HepG2 (cell line): ENCODE measurements around the gene RNF213. TPM values are rescaled to one million over a fixed set of nuclear protein-coding genes. Genes with fewer than 3 reads are reported as not detected.

Experiments used
- GTF3A ChIP-seq: sonication (generic); formaldehyde crosslinking; conservative IDR thresholded peaks from 2 replicates; pipeline ENCODE4 v1.4.0; 2020; ENCODE audit warnings: mild to moderate bottlenecking, missing genetic modification reagents
- MXD3 ChIP-seq: IDR thresholded peaks from 2 replicates; pipeline ENCODE4 v1.6.1; 2016; ENCODE audit warnings: mild to moderate bottlenecking, missing biosample characterization, missing genetic modification reagents
- MYPOP ChIP-seq: sonication (generic); formaldehyde crosslinking; IDR thresholded peaks from 2 replicates; pipeline ENCODE4 v1.8.1; 2023; ENCODE audit warnings: mild to moderate bottlenecking, moderate library complexity, missing genetic modification reagents
- NFKB2 ChIP-seq: sonication (generic); formaldehyde crosslinking; IDR thresholded peaks from 2 replicates; pipeline ENCODE4 v1.4.0; 2020; ENCODE audit warnings: missing genetic modification reagents, borderline replicate concordance
- ZBTB40 ChIP-seq, 2 experiments: fragments of 450-650 bp in 1 of 2; sonication (generic) in 1 of 2; formaldehyde crosslinking in 1 of 2; IDR thresholded peaks; 2 replicates each; pipeline versions ENCODE4 v1.6.1 to v1.8.0; 2016 to 2022; ENCODE audit warnings: antibody characterized with exemption in 1 of 2, mild to moderate bottlenecking in 1 of 2, missing genetic modification reagents in 1 of 2
- ZNF335 ChIP-seq: sonication (generic); formaldehyde crosslinking; IDR thresholded peaks from 2 replicates; pipeline ENCODE4 v1.4.0; 2020; ENCODE audit warnings: missing genetic modification reagents
- ZNF382 ChIP-seq: sonication (generic); formaldehyde crosslinking; IDR thresholded peaks from 2 replicates; pipeline ENCODE4 v1.5.0; 2020; ENCODE audit warnings: missing genetic modification reagents, mild to moderate bottlenecking, borderline replicate concordance
- ZNF574 ChIP-seq: sonication (generic); formaldehyde crosslinking; IDR thresholded peaks from 2 replicates; pipeline ENCODE4 v1.4.0; 2020; ENCODE audit warnings: missing genetic modification reagents
- ZNF614 ChIP-seq: IDR thresholded peaks from 2 replicates; pipeline ENCODE4 v1.6.1; 2018; ENCODE audit warnings: missing biosample characterization, missing genetic modification reagents, inconsistent platforms, borderline replicate concordance
- polyA plus RNA-seq, 8 experiments: library from polyadenylated mRNA; depleted of rRNA in 3 of 8; stranded (reverse) in 7 of 8; unstranded in 1 of 8; fragments of >200 nt; fragmentation: Illumina TruSeq in 4 of 8; extraction: Trizol in 4 of 8; gene quantifications; 2 replicates each; pipeline versions ENCODE4 v1.2.1 to v1.2.3, GENCODE V29; 2011 to 2016; ENCODE audit warnings: low read depth in 4 of 8, missing spikeins in 1 of 8, mixed read lengths in 1 of 8; ENCODE audit not compliant: insufficient read depth in 1 of 8
- total RNA-seq, 5 experiments: library from RNA; depleted of rRNA; stranded (reverse); fragments of >200 nt; fragmentation: Illumina TruSeq; extraction: Trizol; gene quantifications; 2 replicates each; pipeline ENCODE4 v1.2.3, GENCODE V29; 2016; ENCODE audit warnings: low read depth in 1 of 5

The RNF213 gene
- total and polyA plus RNA-seq, 2 of the 13 experiments (the other 11 are each of a cell fraction or from before 2014, with no cell fraction given) = 38.6 to 38.7 TPM

- TF ChIP-seq NFKB2 (CRISPR knock-in tag) = peak; percentile 48; the same call in 1 of the 2 replicates
- TF ChIP-seq MXD3 (CRISPR knock-in tag) = peak; percentile 62; the same call in 1 of the 2 replicates
- no peak for TF ChIP-seq ZNF335 (CRISPR knock-in tag)
- peak; percentile 71 for TF ChIP-seq ZNF614 (CRISPR knock-in tag)
- TF ChIP-seq ZBTB40 (IDR thresholded peaks at IDR 0.05) = no peak
- peak; percentile 20; the same call in 1 of the 2 replicates for TF ChIP-seq ZBTB40 (CRISPR knock-in tag; IDR thresholded peaks at IDR 0.05)
- 0 out of 2 replicates have a peak, but pooled peaks have one; percentile 43 for TF ChIP-seq MYPOP (CRISPR knock-in tag)
- TF ChIP-seq GTF3A (CRISPR knock-in tag) = no peak; the same call in 1 of the 2 replicates
- peak; percentile 57; the same call in 1 of the 2 replicates for TF ChIP-seq ZNF574 (CRISPR knock-in tag)
- TF ChIP-seq ZNF382 (CRISPR knock-in tag) = no peak
Measured at GRCh38 chr17:80263253-80264204, 2.9 kb downstream of the RNF213 start (continued).
